22Rv1 (cell line): Measurements from ENCODE around the gene ERC1.

Experiments
- ZFX ChIP-seq: fragments of 450-650 bp; IDR thresholded peaks from 2 replicates; pipeline ENCODE4 v1.6.1; 2017; ENCODE audit warnings: antibody characterized with exemption, borderline replicate concordance
- TF ChIP-seq, protein P1 (sequence below): fragments of 450-650 bp; IDR thresholded peaks from 2 replicates; pipeline ENCODE4 v1.5.1; 2017; ENCODE audit warnings: mild to moderate bottlenecking

DNA sequence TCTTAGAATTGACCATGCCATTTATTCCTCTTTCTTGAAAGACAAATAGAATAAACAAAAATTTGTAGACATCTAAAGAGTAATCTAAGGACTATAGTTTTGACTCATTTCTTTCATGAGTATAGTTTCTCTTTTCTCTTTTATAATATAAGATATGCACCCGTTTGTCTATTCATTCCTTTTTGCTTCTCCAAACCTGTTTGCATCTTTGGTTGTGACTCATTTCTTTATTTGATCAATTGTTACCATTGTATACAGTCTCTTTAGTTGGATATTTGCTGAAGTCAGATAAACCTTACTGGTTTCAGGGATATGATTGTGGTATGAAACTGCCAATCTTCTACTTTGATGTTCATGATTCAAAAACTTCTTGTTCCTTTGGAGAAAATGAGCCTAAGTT lies 334.6 kb downstream of the ERC1 start:
- TF ChIP-seq, protein P1, sequence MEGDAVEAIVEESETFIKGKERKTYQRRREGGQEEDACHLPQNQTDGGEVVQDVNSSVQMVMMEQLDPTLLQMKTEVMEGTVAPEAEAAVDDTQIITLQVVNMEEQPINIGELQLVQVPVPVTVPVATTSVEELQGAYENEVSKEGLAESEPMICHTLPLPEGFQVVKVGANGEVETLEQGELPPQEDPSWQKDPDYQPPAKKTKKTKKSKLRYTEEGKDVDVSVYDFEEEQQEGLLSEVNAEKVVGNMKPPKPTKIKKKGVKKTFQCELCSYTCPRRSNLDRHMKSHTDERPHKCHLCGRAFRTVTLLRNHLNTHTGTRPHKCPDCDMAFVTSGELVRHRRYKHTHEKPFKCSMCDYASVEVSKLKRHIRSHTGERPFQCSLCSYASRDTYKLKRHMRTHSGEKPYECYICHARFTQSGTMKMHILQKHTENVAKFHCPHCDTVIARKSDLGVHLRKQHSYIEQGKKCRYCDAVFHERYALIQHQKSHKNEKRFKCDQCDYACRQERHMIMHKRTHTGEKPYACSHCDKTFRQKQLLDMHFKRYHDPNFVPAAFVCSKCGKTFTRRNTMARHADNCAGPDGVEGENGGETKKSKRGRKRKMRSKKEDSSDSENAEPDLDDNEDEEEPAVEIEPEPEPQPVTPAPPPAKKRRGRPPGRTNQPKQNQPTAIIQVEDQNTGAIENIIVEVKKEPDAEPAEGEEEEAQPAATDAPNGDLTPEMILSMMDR, result no peak
- TF ChIP-seq ZFX, result no peak
